ENCODE measurements around the gene UBP1.

DNA sequence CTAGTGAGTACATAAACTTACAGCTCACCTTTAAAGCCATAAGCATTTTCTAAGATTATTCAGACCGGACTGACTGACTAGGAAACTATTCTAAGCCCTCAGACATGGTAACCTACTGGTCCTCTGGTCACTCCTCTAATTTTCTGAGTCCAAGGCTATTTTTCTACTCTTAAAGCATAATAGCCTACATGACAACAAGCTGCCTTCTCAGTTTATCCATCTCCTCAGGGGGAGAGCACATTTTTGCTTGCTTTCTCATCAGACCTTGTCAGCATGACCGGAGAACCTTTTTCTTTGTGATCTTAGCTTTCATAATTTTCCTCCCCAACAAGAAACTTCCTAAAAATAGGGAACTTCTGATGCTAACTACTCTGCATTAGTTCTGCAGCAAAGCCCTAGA, 38.4 kb downstream of the UBP1 start:
- TF ChIP-seq CTCF (tag by site-specific recombination; IDR thresholded peaks at IDR 0.05) (no peak), ZBTB11 (tag by site-specific recombination; conservative IDR thresholded peaks at IDR 0.05; ENCODE audit: low read depth) (no peak), YY1 (tag by site-specific recombination; IDR thresholded peaks at IDR 0.05) (no peak), ZNF513 (tag by site-specific recombination; IDR thresholded peaks at IDR 0.05) (no peak), IKZF3 (tag by site-specific recombination; IDR thresholded peaks at IDR 0.05) (no peak), MZF1 (tag by site-specific recombination; IDR thresholded peaks at IDR 0.05; ENCODE audit: borderline replicate concordance) (no peak), ZNF558 (tag by site-specific recombination; IDR thresholded peaks at IDR 0.05) (no peak), ZNF76 (tag by site-specific recombination; IDR thresholded peaks at IDR 0.05; ENCODE audit: borderline replicate concordance, low read depth) (no peak), ZNF777 (tag by site-specific recombination; IDR thresholded peaks at IDR 0.05; ENCODE audit: borderline replicate concordance) (no peak), BCL11A (tag by site-specific recombination; IDR thresholded peaks at IDR 0.05; ENCODE audit: low read depth) (no peak), KLF16 (tag by site-specific recombination; IDR thresholded peaks at IDR 0.05) (no peak)
- TF ChIP-seq, protein P1, sequence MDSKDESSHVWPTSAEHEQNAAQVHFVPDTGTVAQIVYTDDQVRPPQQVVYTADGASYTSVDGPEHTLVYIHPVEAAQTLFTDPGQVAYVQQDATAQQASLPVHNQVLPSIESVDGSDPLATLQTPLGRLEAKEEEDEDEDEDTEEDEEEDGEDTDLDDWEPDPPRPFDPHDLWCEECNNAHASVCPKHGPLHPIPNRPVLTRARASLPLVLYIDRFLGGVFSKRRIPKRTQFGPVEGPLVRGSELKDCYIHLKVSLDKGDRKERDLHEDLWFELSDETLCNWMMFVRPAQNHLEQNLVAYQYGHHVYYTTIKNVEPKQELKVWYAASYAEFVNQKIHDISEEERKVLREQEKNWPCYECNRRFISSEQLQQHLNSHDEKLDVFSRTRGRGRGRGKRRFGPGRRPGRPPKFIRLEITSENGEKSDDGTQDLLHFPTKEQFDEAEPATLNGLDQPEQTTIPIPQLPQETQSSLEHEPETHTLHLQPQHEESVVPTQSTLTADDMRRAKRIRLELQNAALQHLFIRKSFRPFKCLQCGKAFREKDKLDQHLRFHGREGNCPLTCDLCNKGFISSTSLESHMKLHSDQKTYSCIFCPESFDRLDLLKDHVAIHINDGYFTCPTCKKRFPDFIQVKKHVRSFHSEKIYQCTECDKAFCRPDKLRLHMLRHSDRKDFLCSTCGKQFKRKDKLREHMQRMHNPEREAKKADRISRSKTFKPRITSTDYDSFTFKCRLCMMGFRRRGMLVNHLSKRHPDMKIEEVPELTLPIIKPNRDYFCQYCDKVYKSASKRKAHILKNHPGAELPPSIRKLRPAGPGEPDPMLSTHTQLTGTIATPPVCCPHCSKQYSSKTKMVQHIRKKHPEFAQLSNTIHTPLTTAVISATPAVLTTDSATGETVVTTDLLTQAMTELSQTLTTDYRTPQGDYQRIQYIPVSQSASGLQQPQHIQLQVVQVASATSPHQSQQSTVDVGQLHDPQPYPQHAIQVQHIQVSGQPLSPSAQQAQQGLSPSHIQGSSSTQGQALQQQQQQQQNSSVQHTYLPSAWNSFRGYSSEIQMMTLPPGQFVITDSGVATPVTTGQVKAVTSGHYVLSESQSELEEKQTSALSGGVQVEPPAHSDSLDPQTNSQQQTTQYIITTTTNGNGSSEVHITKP (tag by site-specific recombination; IDR thresholded peaks at IDR 0.05) = no peak
- TF ChIP-seq, protein P2, sequence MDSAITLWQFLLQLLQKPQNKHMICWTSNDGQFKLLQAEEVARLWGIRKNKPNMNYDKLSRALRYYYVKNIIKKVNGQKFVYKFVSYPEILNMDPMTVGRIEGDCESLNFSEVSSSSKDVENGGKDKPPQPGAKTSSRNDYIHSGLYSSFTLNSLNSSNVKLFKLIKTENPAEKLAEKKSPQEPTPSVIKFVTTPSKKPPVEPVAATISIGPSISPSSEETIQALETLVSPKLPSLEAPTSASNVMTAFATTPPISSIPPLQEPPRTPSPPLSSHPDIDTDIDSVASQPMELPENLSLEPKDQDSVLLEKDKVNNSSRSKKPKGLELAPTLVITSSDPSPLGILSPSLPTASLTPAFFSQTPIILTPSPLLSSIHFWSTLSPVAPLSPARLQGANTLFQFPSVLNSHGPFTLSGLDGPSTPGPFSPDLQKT (IDR thresholded peaks at IDR 0.05; ENCODE audit: borderline replicate concordance, low read depth, low read length) = no peak
